HTERT RPE-1 (cell line): ENCODE measurements around the gene PIGP.
"Not testable (repeated sequence)": the region's sequence is repeated elsewhere in the genome, so short reads cannot be mapped to it uniquely, and the experiment has no call there.

Experiments used
- in situ Hi-C: fragments of 300-500 bp; cut with MboI; formaldehyde crosslinking; loops from 4 replicates; pipeline ENCODE4 v1.14.3; 2020; ENCODE audit warnings: low sequenced_read_pairs

The PIGP gene

GRCh38 chr21:37072988-37073416 lies at the start of gene PIGP, which contains the start of gene TTC3:
PIGP (minus strand) TSS chr21:37073071; CDS start chr21:37072515, 556 bp downstream.
TTC3 (plus strand) TSS chr21:37073254; CDS start chr21:37087258, 14,004 bp downstream.
- in situ Hi-C loops, result no loop called here

- in situ Hi-C loops, result no loop called here
Measured at GRCh38 chr21:37119421-37120218, 46.7 kb upstream of the PIGP start.

- in situ Hi-C loops, result no loop called here
Measured at GRCh38 chr21:37118187-37118826, 45.4 kb upstream of the PIGP start.

GRCh38 chr21:37117204-37117603 lies 44.3 kb upstream of the PIGP start:
- in situ Hi-C loops, result no loop called here

GRCh38 chr21:37116459-37116858 lies 43.6 kb upstream of the PIGP start:
- in situ Hi-C loops, result not testable (repeated sequence)

- in situ Hi-C loops, result not testable (repeated sequence)
Measured at GRCh38 chr21:37114301-37114700, 41.4 kb upstream of the PIGP start.

- in situ Hi-C loops, result not testable (repeated sequence)
Measured at GRCh38 chr21:37111029-37111428, 38.2 kb upstream of the PIGP start.

- in situ Hi-C loops, result no loop called here
Measured at GRCh38 chr21:37106998-37107397, 34.1 kb upstream of the PIGP start.

GRCh38 chr21:37102746-37103145 lies 29.9 kb upstream of the PIGP start:
- in situ Hi-C loops, result not testable (repeated sequence)

GRCh38 chr21:37101384-37101783 lies 28.5 kb upstream of the PIGP start:
- in situ Hi-C loops, result no loop called here

- in situ Hi-C loops, result no loop called here
Measured at GRCh38 chr21:37100316-37100715, 27.4 kb upstream of the PIGP start.

GRCh38 chr21:37098751-37099150 lies 25.9 kb upstream of the PIGP start:
- in situ Hi-C loops, result no loop called here

- in situ Hi-C loops, result no loop called here
Measured at GRCh38 chr21:37095821-37096220, 22.9 kb upstream of the PIGP start.

GRCh38 chr21:37093977-37094376 lies 21.1 kb upstream of the PIGP start:
- in situ Hi-C loops, result no loop called here

- in situ Hi-C loops, result no loop called here
Measured at GRCh38 chr21:37088186-37088735, 15.4 kb upstream of the PIGP start.

- in situ Hi-C loops, result no loop called here
Measured at GRCh38 chr21:37087188-37087587, 14.3 kb upstream of the PIGP start.

- in situ Hi-C loops, result no loop called here
Measured at GRCh38 chr21:37085726-37086125, 12.9 kb upstream of the PIGP start.

GRCh38 chr21:37082856-37083528 lies 10.1 kb upstream of the PIGP start:
- in situ Hi-C loops, result no loop called here

- in situ Hi-C loops, result no loop called here
Measured at GRCh38 chr21:37082375-37082774, 9.5 kb upstream of the PIGP start.

- in situ Hi-C loops, result no loop called here
Measured at GRCh38 chr21:37079211-37079824, 6.4 kb upstream of the PIGP start.

GRCh38 chr21:37077403-37077802 lies 4.5 kb upstream of the PIGP start:
- in situ Hi-C loops, result no loop called here
